Right atrium auricular region (tissue), 2 donors: ENCODE data around the gene CEP85. TPM values are rescaled to one million over a fixed set of nuclear protein-coding genes. Genes with fewer than 3 reads are reported as not detected.

Source experiments
- DNase-seq: peaks from one replicate; pipeline ENCODE4 v3.0.0-alpha.2; 2019; ENCODE audit warnings: low spot score
- H3K27ac ChIP-seq, 2 donors: fragments of 200-600 bp; sonication (generic); 1 replicate in 1 of 2; 2 replicates in 1 of 2; pipeline ENCODE4 v1.5.1; 2016 to 2019
- H3K27me3 ChIP-seq, 2 donors: fragments of 200-600 bp; sonication (generic); one replicate each; pipeline versions ENCODE4 v1.5.1 to v1.6.0; 2017 to 2019
- H3K36me3 ChIP-seq: fragments of 200-600 bp; sonication (generic); one replicate; pipeline ENCODE4 v1.5.1; 2016
- H3K4me1 ChIP-seq, 2 donors: fragments of 200-600 bp; sonication (generic); one replicate each; pipeline versions ENCODE4 v1.5.1 to v1.6.0; 2017 to 2019
- H3K4me3 ChIP-seq, 2 donors: fragments of 200-600 bp; sonication (generic); 1 replicate in 1 of 2; 2 replicates in 1 of 2; pipeline ENCODE4 v1.5.1; 2017 to 2019; ENCODE audit warnings: mild to moderate bottlenecking in 1 of 2, moderate library complexity in 1 of 2
- H3K9me3 ChIP-seq, 2 donors: fragments of 200-600 bp; sonication (generic); one replicate each; pipeline ENCODE4 v1.5.1; 2019
- total RNA-seq, 2 donors: library from RNA; depleted of rRNA; stranded (reverse); fragments of >200 nt; gene quantifications; one replicate each; pipeline ENCODE4 v1.1.0, GENCODE V29; 2016
- TF ChIP-seq, protein P1 (sequence below), 2 donors: fragments of 200-600 bp; sonication (generic); IDR thresholded peaks; one replicate each; pipeline ENCODE4 v1.5.1; 2019; ENCODE audit warnings: antibody characterized with exemption in 2 of 2

Gene CEP85
- total RNA-seq, 2 donors from 2014 or later: 31.2 to 104 TPM

DNA sequence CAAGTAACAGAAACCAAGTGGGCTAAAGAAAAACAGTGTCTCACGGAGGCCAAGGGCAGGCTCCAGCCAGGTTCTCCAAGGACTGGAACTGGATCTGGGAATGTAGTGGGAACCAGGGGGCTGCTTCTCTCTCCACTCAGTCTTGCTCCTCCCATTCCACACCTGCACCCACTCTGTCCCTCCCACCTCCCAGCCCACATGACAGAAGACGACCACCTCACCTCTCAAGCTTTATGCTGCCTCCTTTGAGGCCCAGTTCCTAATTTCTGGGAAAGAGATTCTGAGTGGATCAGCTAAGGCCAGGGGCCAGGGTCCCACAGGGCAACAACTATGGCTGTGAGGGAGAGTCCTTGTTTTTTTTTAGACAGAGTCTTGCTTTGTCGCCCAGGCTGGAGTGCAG lies 18.8 kb upstream of the CEP85 start:
- H3K4me1 ChIP-seq: no peaks in the 10 kb centered on the region
- no peak for DNase-seq
- TF ChIP-seq, protein P1, sequence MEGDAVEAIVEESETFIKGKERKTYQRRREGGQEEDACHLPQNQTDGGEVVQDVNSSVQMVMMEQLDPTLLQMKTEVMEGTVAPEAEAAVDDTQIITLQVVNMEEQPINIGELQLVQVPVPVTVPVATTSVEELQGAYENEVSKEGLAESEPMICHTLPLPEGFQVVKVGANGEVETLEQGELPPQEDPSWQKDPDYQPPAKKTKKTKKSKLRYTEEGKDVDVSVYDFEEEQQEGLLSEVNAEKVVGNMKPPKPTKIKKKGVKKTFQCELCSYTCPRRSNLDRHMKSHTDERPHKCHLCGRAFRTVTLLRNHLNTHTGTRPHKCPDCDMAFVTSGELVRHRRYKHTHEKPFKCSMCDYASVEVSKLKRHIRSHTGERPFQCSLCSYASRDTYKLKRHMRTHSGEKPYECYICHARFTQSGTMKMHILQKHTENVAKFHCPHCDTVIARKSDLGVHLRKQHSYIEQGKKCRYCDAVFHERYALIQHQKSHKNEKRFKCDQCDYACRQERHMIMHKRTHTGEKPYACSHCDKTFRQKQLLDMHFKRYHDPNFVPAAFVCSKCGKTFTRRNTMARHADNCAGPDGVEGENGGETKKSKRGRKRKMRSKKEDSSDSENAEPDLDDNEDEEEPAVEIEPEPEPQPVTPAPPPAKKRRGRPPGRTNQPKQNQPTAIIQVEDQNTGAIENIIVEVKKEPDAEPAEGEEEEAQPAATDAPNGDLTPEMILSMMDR (IDR thresholded peaks at IDR 0.05): no peak
- H3K27ac ChIP-seq: no peak overlapping the region
- H3K9me3 ChIP-seq: no peaks in the 10 kb centered on the region
- no peaks in the 10 kb centered on the region for H3K36me3 ChIP-seq
- no peak overlapping the region for H3K4me3 ChIP-seq
- no peaks in the 10 kb centered on the region for H3K27me3 ChIP-seq

DNA sequence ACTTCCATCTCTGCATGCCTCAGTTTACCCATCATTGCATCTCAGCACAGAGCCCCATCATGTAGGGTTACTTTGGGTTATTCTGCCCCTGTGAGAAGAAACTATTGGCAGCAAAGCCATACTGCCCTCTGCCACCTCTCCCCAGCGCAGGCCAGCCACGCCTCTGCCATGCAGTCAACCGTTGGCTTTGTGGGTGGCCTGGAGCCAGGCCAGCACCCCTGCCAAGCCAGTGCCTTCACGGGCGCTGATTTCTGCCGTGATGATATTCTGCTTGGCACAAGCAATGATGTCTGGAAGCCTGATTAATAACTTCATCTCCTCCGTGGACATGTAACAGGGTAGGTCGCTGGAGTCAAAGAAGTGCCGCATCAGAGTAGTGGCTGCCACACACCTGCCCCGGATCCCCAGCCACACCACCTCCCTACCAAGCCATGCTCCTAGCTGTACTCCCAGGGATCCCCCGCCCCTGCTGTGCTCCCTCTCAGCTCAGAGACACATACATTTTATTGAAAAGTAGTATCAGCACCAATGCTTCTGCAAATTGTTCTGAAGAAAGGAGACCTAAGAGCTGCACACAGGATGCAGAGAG lies 15.0 kb upstream of the CEP85 start:
- Histone ChIP-seq H3K27ac (no peak overlapping the region), H3K27me3 (no peaks in the 10 kb centered on the region), H3K4me1 (no peaks in the 10 kb centered on the region), H3K9me3 (no peaks in the 10 kb centered on the region), H3K36me3 (no peaks in the 10 kb centered on the region), H3K4me3 (no peak overlapping the region)
- DNase-seq: no peak
- TF ChIP-seq, protein P1 (IDR thresholded peaks at IDR 0.05): no peak

DNA sequence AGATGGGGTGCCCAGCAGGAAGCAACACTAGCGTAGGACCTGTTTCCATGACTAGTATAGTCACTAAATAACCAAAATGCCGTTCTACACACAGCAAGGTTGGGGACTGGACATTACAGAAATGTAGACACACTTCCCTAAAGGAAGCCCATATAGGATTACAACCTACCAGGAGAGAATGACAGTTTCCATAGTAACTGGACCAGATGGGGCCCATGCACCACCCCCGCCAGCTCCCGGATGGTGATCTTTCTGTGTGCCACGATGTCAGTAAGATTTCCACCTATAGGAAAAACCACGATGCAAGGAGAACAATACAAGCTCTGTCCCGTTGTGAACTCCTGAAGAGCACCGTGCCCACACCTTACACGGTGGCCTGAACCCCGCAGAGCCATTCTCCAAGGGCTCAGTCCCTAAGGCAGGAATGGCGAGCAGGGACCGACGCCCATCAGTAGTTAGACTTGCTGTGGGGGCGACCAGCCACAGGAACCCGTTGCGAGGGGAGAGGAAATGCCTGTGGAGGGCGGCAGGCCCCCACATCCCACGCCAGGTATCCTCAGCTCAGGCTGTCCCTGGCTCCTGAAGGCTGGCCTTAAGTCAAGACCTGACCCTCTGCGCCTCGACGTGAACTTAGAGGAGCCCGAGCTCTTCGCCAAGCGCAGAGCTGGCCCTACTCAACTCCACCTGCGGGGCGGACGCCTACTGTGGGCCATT lies 13.6 kb upstream of the CEP85 start:
- Histone ChIP-seq H3K4me3 (no peak overlapping the region), H3K27me3 (no peaks in the 10 kb centered on the region), H3K36me3 (no peaks in the 10 kb centered on the region), H3K4me1 (peaks cover 0 to 4% of the 10 kb centered on the region in 2 donors), H3K27ac (no peak overlapping the region), H3K9me3 (no peaks in the 10 kb centered on the region)
- TF ChIP-seq, protein P1 (IDR thresholded peaks at IDR 0.05): no peak
- DNase-seq: no peak

DNA sequence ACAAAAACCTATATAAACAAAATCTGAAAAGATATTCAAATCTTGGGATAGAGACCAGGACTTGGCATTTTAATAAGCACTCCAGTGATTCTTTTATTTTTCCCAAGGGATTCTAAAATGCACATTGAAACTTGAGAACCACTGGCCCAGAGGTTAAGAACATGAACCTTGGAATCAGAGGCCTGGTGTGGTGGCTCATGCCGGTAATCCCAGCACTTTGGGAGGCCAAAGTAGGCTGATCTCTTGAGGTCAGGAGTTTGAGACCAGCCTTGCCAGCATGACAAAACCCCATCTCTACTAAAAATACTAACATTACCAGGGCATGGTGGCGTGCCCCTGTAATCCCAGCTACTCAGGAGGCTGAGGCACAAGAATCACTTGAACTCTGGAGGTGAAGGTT lies 12.9 kb upstream of the CEP85 start:
- DNase-seq: no peak
- Histone ChIP-seq H3K27me3 (no peaks in the 10 kb centered on the region), H3K36me3 (no peaks in the 10 kb centered on the region), H3K4me1 (peaks cover 0 to 10% of the 10 kb centered on the region in 2 donors), H3K9me3 (no peaks in the 10 kb centered on the region), H3K27ac (no peak overlapping the region), H3K4me3 (no peak overlapping the region)
- TF ChIP-seq, protein P1 (IDR thresholded peaks at IDR 0.05): no peak

DNA sequence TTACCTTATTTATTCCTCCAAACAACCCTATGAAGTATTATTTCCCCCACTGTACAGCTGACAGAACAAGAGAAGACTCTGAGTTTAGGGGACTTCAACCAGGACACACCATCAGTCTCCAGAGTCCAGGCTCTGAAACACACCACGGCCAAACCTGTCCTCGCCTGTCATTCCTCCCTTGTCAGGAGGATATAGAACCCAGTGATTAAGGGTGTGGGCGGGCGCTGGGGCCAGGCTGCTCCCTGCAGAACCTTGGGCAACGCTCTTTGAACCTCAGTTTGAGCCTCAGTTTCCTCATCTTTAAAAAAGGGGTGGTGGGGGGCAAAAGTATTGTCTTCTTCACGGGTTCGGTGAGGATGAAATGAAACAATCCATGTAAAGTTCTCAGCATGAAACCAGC lies 9.4 kb upstream of the CEP85 start:
- no peaks in the 10 kb centered on the region for H3K27me3 ChIP-seq
- H3K4me3 ChIP-seq: peak overlapping the region in 1 of 2 donors; percentile 52
- H3K4me1 ChIP-seq: peaks cover 0 to 10% of the 10 kb centered on the region in 2 donors
- peak overlapping the region in 1 of 2 donors; percentile 39 for H3K27ac ChIP-seq
- H3K36me3 ChIP-seq: no peaks in the 10 kb centered on the region
- TF ChIP-seq, protein P1 (IDR thresholded peaks at IDR 0.05): no peak
- DNase-seq: no peak
- no peaks in the 10 kb centered on the region for H3K9me3 ChIP-seq
